ENCODE data around the gene EHBP1L1. TPM values are rescaled to one million over a fixed set of nuclear protein-coding genes. Genes with fewer than 3 reads are reported as not detected.

EHBP1L1 gene
- total and polyA plus RNA-seq, 8 donors: 28.5 to 133 (median 36.0) TPM

GRCh38 chr11:65558002-65558929 lies 17.6 kb upstream of the EHBP1L1 start, which contains the start of gene LTBP3:
LTBP3 (minus strand) TSS chr11:65558359; CDS start chr11:65557959, 400 bp downstream.
- Histone ChIP-seq H3K27ac (peak within 1 kb of the TSS; percentile 78 to 90), H3K27me3 (peaks cover 0 to 31% of the 10 kb centered on the region in 2 donors), H3K36me3 (no peaks in the 10 kb centered on the region), H3K4me1 (peaks cover 31 to 75% of the 10 kb centered on the region in 2 donors), H3K9me3 (no peaks in the 10 kb centered on the region), H3K4me3 (peak within 1 kb of the TSS; percentile 49 to 54)
- intact Hi-C loops (cut with DNase I): no loop called here
- peak; percentile 80 to 92 (median 87) for DNase-seq
- TF ChIP-seq CTCF (IDR thresholded peaks at IDR 0.05): no peak
- ATAC-seq: peak; percentile 82

- DNase-seq: peak in 1 of 4 donors; percentile 84
- H3K9me3 ChIP-seq: no peaks in the 10 kb centered on the region
- H3K4me1 ChIP-seq: peaks cover 31 to 68% of the 10 kb centered on the region in 2 donors
- intact Hi-C loops (cut with DNase I): no loop called here
- peak overlapping the region; percentile 78 to 90 for H3K27ac ChIP-seq
- no peak for TF ChIP-seq CTCF (IDR thresholded peaks at IDR 0.05)
- peaks cover 0 to 31% of the 10 kb centered on the region in 2 donors for H3K27me3 ChIP-seq
- H3K36me3 ChIP-seq: no peaks in the 10 kb centered on the region
- peak overlapping the region in 1 of 2 donors; percentile 49 for H3K4me3 ChIP-seq
- peak; percentile 11 for ATAC-seq
Observed at GRCh38 chr11:65558930-65559509, 16.8 kb upstream of the EHBP1L1 start.

- Histone ChIP-seq H3K27me3 (peaks cover 0 to 31% of the 10 kb centered on the region in 2 donors), H3K36me3 (no peaks in the 10 kb centered on the region), H3K4me1 (peaks cover 31 to 63% of the 10 kb centered on the region in 2 donors), H3K4me3 (no peak overlapping the region), H3K9me3 (no peaks in the 10 kb centered on the region), H3K27ac (peak overlapping the region in 1 of 2 donors; percentile 90)
- TF ChIP-seq CTCF (IDR thresholded peaks at IDR 0.05): no peak
- no peak for ATAC-seq
- intact Hi-C loops (cut with DNase I): no loop called here
- no peak for DNase-seq
Observed at GRCh38 chr11:65559535-65559934, 16.3 kb upstream of the EHBP1L1 start.

- peak; percentile 3 for ATAC-seq
- H3K27ac ChIP-seq: peak overlapping the region; percentile 13 to 90
- peaks cover 29 to 64% of the 10 kb centered on the region in 2 donors for H3K4me1 ChIP-seq
- no peaks in the 10 kb centered on the region for H3K9me3 ChIP-seq
- DNase-seq: no peak
- H3K36me3 ChIP-seq: no peaks in the 10 kb centered on the region
- H3K4me3 ChIP-seq: no peak overlapping the region
- TF ChIP-seq CTCF (IDR thresholded peaks at IDR 0.05): no peak
- peaks cover 0 to 31% of the 10 kb centered on the region in 2 donors for H3K27me3 ChIP-seq
- intact Hi-C loops (cut with DNase I): no loop called here
Observed at GRCh38 chr11:65559951-65560537, 15.8 kb upstream of the EHBP1L1 start.
